ENCODE results near the gene PCED1A.
"Not testable (repeated sequence)": the region's sequence is repeated elsewhere in the genome, so short reads cannot be mapped to it uniquely, and the experiment has no call there.

Gene PCED1A

DNA sequence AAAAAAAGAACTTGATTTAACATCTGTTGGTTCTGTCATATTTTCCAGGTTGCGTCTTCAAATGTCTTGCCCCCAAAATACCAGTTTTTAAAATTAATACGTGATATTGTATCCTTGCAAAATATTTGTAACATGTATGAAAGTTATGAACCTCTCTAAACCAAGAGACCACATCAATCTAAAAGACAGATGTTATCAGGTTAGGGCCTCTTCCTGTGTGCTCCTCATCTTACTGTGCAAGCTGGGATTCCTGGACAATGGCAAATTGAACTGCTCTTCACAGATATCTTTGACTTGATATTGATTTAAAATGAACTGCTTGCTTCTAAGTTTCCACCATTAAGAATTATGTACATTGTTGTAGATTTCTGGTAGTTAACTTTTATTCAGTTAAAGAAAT is 14.7 kb downstream of the PCED1A start:
- peak; percentile 18 for DNase-seq

DNA sequence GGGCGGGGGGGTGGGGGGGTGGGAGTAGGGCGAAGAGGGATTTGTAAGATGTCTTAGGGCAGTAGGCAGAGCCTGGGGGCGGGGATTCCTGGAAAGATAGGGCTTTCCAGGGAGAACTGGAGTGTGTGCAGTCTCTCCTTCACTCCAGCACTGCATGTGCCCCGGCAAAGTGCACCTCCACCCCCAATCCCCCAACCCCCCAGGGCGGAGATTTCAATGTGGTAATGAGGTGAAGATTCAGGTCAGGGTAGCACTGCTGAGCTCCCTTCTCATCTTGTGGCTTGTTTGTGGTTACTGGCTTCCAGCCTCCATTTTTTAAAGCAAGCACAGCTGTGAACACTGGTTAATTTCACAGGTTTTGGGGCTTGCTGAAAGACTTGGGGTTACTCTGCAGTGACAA is 18.4 kb downstream of the PCED1A start:
- DNase-seq = peak; percentile 42

DNA sequence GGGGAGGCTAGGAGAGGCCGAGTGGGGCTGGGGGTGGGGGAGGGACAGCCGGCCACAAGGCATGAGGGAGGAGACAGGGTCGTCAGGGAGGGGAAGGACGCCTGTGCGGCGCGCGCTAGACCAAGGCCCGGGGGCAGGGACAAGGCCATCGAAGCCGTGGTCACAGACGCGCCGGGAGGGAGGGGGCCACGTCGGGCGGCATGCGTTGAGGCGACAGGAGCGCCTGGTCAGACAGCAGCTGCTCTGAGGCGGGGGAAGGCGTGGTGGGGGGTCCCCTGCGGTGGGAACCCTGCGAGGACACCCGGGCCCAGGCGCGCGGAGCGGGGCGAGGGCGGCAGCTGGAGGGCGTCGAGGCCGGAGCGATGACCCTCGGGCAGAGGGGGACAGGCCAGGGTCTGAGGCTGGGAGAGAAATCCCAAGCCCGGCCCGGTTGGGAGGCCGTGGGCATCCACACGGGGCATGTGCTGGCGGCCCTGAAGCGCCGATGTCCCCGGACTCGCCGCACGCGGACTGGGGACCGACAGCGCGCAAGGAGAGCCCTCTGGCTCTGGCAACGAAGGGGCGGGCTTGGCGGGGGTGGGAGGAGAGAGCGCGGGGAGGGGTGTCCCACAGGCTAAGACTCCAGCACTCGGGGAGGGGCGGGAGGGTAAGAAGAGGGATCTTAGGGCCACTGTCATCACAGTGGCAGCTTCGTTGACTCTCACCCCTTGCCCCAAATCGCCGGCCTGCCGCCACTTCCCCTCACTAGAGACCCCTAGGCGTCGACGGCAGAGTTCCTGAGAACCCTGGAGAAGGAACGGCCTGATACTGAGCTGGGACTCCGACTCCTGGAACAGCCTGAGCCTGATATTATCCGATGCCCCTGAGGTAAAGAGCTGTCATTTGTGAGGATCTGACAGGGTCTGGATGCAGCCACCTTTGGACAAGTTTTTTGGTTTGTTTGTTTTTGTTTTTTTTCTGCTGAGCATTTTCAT is 19.3 kb downstream of the PCED1A start:
- no peak for DNase-seq

DNA sequence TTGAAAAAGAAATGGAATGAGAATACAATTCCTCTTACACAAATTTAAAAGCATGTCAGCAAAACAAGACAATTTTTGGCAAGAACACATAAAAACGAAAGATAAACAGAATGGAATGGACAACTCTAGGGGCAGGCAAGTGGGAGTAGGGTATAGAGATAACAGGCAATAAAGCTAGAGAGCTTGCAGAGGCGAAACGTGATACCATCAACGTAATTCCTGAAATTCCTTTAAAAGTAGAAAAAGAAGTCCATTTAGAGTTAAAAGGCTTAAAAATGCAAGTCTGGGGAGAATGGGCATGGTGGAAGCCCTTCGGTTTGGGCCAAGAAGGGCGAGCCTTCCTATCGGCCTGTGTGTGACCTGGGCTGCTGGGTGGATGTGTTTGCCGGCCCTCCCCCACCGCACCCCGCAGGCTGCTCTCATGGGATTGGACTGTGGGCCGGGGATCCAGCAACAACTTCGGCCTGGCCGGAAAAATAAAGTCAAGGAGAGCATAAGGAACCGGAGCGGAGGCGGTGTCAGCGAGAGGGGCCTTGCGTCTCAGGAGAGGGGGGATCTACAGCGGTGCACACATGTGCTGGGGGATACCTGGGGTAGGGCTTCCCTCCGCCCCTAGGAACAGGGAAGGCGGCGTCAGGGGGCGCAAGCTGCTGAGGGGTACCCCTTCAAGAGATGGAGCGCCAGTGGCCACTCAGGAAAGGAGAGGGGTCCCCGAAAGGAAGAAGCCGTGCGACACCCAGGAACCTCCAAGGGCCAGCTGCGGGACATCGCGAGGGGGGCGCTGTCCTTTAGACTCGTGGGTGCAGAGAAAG is 20.2 kb downstream of the PCED1A start:
- no peak for DNase-seq

DNA sequence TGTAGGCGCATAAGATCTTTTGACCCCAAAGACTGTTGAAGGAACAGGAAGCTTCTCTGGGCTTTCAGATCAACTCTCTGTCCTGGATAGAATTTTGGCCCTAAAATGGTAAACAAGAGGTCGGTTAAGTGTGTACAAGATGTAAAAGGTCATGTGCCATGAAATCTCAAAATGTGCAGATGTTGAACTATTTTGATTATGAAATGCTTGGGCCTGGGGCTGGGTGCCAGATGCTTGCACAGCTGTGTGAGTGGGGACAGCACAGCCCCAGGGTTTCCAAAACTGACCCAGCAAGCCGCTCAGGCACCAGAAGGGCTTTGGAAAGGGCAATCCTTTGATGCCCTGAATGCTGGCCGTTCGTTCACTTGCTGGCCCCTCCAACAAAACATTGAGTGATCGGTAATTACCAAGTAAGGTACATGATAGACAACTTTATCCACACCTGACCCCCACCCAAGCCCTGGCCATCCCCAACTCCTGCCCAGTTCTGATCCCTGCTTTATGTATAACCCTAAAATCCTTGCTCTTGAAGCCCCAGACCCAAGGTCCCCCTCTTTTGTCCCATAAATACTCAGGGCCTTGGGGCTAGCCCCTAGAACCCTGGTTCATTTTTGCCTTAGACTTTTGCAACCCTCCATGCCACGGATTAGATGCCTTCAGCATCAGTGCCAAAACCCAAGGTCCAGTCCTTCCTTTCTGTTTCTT is 22.4 kb downstream of the PCED1A start:
- DNase-seq = no peak

DNA sequence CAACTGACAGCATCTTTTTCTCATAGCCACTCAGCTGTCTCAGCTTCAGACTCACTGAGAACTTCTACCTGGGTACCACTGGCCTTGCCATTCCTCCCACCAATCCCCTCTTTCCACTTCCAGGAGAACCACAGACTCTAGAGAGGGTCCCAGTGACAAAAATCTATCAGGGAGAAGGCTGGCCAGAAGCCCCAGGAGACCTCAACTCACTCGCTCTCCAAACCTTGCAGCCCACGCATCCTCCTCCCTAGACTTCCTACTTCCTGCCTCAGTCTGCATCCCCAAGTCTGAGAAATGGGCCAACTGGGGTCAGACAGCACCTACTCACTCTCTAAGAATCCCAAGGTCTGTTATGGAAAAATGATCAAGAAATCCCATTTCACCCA is 23.1 kb downstream of the PCED1A start:
- no peak for DNase-seq

DNA sequence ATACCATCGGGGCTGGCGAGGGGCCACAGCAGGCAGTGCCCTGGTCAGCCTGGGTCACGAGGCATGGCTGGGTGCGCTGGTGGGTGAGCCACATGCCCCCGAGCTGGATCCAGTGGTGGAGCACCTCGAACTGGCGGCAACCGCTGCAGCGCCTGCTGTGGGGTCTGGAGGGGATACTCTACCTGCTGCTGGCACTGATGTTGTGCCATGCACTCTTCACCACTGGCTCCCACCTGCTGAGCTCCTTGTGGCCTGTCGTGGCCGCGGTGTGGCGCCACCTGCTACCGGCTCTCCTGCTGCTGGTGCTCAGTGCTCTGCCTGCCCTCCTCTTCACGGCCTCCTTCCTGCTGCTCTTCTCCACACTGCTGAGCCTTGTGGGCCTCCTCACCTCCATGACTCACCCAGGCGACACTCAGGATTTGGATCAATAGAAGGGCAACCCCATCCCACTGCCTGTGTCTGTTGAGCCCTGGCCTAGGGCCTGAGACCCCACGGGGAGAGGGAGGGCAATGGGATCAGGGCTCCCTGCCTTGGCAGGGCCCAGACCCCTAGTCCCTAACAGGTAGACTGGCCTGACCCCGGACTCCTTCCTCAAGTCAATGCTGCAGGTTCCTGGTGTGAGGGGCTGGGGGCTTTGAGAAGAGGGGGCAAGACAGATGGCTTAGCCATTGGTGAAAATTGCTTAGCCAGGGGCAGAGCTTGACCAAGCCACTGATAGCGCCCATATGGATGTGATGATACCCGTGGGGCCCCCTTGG is 23.7 kb downstream of the PCED1A start:
- no peak for DNase-seq

DNA sequence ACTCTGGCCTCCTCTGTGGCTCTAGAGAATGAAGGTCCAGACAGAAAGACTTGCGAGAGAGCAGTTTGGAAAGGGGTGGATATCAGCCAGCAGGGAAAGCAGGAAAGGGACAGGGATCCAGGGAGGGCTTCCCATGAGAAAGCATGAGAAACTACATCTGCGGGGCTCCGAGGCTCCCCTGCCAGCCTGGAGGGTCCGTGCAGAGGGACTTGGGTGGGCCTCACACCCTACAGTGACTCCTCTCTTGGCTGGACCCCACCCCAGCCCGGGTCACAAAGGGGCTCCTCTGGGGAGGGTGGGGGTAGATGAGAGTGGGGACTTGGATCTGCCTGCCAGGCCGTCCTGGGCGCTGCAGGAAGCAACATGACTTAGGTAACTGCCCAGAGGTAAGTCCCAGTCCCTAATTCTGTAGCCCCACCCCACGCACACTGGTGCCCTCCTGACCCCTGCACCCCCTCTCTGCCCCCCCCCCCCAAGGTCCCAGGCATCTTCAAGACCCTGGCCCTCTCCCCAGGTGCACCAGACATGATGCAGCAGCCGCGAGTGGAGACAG is 24.3 kb downstream of the PCED1A start, which contains the start of gene TMEM239:
TMEM239 (plus strand) TSS at position 335 of the 553 bp plus-strand sequence; CDS start at position 526, 191 bp downstream.
- no peak for DNase-seq

DNA sequence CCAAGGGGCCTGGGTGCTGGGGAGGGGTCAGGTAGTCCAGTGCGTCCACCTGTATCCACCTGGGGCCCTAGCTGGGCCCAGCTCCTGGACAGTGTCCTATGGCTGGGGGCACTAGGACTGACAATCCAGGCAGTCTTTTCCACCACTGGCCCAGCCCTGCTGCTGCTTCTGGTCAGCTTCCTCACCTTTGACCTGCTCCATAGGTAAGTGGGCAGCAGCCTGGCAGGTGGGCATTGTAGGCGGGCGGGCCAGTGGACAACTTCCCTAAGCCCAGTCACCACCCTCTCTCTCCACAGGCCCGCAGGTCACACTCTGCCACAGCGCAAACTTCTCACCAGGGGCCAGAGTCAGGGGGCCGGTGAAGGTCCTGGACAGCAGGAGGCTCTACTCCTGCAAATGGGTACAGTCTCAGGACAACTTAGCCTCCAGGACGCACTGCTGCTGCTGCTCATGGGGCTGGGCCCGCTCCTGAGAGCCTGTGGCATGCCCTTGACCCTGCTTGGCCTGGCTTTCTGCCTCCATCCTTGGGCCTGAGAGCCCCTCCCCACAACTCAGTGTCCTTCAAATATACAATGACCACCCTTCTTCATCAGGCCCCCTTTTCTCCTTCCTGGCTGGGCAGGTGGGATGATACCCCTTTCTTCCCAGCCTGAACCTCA is 25.1 kb downstream of the PCED1A start:
- no peak for DNase-seq

DNA sequence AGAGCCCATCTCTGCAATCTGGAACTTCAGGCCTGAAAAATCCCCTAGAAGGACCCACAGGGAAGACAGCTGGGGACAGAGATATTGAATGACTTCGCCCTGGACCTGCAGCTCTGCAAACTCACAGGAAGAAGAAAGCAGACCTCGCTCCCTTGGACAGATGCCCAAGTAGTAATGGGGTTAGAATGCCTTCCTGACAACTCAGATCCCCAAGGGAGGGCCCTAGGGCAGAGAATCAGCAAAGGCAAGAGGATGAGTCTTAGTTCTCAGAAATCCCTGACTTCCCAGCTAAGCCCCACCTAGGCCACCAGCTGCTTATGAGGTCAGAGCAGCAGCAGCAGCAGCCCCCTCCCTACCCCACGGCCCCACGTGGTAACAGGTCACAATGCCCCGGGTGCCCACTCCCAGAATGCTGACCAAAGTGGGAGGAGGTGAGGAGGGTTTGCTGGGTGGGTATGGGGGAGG is 25.8 kb downstream of the PCED1A start, which contains the start of gene C20orf141:
C20orf141 (plus strand) TSS at position 401 of the 465 bp plus-strand sequence. CDS start 198 bp downstream, outside the sequence.
- no peak for DNase-seq

DNA sequence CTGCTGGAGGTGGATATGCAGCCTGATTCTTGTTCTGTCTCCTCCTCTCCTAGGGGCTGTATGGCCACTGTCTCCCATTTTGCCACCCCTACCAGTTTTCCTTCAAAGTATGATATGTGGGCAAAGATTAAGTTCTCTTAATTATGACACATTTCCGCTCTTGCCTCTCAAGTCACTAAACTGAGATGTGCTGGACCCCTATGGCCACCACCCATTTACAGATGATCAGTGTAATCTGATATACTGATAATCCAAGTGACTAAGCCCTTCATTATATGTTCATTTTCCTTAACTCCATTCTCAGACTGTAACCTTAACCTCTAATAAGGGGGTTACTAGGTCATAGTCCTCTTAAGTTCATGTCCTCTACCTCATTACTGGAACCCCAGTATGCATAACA is 26.4 kb downstream of the PCED1A start:
- DNase-seq = no peak

DNA sequence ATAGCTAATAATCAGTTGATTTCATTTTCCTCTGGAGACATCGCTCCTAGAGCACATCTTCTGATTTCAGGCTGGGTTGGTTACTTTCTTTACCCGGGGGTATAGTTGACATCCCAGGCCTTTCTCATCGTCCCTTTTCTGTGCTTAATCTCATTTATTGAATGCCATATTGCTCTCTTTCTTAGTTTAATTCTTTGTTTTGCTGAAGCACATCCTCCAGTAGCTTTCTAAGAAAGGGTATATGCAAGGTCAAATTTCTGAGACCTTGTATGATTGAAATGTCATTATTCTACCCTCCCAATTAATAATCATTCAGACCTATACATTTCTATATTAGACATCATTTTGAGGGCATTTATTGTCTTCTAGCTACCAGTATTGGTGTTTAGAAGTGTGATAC is 28.3 kb downstream of the PCED1A start:
- DNase-seq = no peak

DNA sequence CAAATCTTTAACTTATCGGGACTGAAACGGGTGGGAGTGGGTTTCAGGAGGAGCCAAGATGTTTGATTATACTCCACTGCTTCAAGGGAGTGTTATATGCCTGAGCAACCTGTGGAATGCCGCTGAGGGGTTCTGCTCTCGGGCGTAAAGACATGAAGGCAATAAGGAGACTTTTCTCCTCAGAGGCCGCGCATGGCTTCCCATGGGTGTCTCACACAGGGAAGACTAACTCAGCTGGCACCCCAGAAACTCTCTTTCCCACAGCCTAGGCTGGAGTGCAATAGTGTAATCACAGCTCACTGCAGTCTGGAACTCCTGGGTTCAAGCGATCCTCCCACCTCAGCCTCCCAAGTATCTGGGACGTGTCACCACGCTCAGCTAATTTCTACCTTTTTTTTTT is 30.8 kb downstream of the PCED1A start:
- DNase-seq = no peak

DNA sequence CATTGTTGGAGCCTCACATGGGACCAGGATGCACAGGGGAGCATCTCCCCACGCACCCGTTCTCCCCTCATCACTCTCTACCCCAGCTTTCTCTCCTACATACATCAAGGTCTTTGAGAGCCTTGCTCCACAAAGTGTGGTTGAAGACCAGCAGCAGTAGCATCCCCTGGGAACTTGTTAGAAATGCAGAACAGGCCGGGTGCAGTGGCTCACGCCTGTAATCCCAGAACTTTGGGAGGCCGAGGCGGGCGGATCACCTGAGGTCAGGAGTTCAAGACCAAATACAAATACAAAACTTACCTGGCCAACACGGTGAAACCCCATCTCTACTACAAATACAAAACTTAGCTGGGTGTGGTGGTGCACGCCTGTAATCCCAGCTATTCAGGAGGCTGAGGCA is 32.5 kb downstream of the PCED1A start:
- not testable (repeated sequence) for DNase-seq

DNA sequence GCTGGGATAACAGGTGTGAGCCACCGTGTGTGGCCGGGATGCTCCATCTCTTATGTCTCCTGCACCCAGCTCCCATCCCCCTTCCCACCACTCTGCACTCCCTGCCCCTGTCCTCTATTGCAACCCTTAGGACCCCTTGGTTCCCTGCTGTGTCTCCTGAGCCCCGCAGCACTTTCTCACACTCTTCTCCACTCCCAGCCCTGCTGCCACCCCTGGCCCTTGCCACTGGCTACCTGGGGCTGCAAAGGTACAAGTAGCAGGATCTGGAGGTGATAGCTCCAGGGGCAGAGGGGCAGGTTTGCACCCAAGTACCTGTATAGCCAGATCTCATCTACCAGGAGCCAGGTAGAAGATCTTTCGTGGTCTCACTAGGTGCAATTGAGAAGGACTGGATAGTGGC is 33.4 kb downstream of the PCED1A start:
- no peak for DNase-seq

DNA sequence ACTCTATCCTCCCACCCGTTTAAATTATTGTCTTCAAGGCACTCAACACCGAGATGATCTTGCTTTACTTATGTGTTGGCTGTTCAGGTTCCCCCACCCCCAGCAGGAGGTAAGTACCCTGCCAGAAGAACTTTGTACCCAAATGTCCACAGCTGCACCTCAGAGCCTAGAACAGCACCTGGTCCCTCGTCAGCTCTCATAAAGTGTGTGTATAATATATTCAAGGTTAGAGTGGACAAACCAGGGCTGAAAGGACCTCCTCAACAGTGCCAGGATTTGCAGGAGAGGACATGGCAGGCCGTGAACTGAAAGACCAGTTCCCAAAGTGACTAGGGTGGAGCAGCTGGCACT is 34.1 kb downstream of the PCED1A start:
- no peak for DNase-seq

DNA sequence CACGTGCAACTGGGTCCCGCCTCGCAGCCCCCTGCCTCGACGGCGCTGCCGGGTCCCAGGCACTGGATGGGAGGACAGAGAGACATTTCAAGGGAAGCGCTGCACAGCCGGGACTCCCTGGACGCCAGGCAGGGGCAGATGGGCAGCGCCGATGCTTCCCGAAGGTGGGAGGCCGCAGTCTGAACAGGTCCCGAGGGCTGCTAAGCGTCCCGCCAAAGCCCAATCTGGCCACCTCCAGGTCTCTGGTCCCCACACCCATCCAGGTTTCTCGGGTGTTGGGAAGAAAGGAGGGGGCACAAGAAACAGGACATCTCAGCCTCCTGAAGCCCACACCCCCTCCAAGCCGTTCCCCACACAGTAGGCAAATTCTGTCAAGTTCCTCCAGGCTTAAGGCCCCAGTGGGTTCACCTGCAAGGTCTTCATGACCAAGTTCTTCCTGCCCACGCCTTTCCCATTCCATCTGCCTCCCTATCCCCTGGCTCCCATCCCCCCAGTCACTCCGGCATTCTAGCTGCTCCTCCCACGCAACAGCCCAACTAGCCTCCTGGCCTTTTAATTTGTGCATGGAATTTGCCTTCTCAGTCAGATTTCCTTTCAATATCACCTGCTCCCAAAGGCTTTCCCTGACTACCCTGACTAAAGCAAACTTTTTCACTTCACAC is 34.6 kb downstream of the PCED1A start:
- DNase-seq = no peak

DNA sequence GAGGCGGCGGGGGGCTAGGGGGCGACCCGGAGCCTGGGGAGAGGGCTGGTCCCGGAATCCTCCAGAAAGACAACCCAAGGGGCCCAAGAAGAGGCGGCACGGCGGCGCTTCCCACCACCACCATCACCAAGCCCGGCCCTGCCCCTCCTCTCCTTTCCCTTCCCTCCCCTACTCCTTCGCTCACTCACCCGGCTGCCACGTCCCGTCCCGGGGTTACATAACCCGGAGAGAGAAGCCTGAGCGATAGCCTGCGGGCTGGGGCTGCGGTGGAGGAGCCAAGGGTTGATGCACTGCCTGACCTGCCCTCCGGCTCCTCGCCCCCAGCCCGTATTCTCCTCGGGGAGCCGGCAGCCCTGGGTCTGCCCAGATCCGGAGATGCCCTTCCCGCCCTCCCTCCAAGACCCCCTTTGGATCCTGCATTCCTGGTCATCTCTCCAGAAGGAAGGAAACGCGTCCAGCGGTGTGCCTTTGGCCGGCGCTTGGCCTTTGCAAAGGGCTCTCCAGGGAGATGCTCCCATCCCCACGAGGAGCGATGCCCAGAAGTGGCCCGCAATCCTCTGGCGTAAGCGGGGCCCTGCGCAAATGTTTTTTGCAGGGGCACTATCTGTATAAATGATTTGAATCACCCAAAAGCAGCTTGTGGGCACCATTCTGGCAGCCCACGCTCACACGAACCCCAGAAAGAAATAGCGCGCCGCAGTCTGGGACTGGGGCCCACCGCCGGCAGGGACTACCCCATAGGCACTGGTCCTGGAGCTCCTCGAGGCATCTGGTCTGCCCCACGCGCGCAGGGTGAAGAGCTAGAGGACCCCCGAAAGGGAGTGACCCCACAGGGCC is 35.4 kb downstream of the PCED1A start:
- no peak for DNase-seq

DNA sequence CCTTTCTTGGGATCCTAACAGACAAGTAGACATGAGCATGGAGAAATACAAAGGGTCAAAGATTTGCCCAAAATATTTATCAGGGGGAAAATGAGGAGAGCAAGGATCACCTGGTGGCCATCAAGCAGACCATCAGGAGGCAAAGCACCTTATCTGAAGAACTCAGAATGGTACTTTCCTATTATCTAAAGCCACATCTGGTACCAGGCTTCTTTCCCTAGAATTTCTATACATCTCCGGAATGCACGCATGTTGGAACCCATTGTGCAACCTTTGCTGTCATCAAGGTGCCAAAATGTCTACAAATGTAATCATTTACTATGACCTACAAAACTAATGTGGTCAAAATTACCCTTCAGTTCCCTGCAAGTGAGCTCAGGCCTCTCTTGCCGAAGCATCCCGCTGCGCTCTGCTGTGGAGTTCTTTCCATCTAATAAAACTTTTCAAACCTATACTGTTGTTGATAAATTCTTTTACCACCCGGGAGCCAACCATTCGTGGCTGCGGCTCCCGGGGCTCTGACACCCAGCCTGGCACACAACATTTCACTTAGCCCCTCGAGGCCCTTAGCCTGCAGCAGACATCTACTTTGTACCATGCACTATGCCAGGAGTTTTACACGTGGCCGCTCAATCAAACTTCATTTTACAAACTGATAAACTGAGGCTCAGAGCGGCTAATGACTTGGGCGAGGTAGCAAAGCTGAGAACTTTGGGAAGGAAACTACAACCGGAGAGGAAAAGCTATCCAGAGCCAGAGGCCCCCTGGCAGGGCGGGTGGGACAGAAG is 36.2 kb downstream of the PCED1A start:
- DNase-seq = no peak
